Chondrocyte (in vitro differentiated cells): ENCODE data around the gene BFSP2. TPM values are rescaled to one million over a fixed set of nuclear protein-coding genes. Genes with fewer than 3 reads are reported as not detected.

Experiments used
- DNase-seq: peaks from one replicate; pipeline ENCODE4 v3.0.0; 2021; ENCODE audit warnings: mixed read lengths, low spot score
- H3K27ac Mint-ChIP-seq: one replicate; pipeline ENCODE4 v1.8.0; 2021; ENCODE audit warnings: mild to moderate bottlenecking, moderate library complexity, mixed read lengths; ENCODE audit not compliant: unreplicated experiment
- H3K27me3 Mint-ChIP-seq: 2 replicates; pipeline ENCODE4 v1.8.0; 2021; ENCODE audit warnings: low read depth, mixed read lengths
- H3K36me3 Mint-ChIP-seq: 2 replicates; pipeline ENCODE4 v1.8.0; 2021; ENCODE audit warnings: low read depth, mixed read lengths
- H3K4me1 Mint-ChIP-seq: 2 replicates; pipeline ENCODE4 v1.8.0; 2021; ENCODE audit warnings: low read depth, mild to moderate bottlenecking, mixed read lengths
- H3K4me3 Mint-ChIP-seq: one replicate; pipeline ENCODE4 v1.8.0; 2021; ENCODE audit warnings: mild to moderate bottlenecking, moderate library complexity, mixed read lengths; ENCODE audit not compliant: unreplicated experiment
- H3K9me3 Mint-ChIP-seq: 2 replicates; pipeline ENCODE4 v1.8.0; 2021; ENCODE audit warnings: low read depth, mixed read lengths
- total RNA-seq: library from RNA; stranded (reverse); gene quantifications from 3 replicates; pipeline ENCODE4 v1.2.1, GENCODE V29; 2021
- TF ChIP-seq, protein P1 (sequence below): fragments of 200-600 bp; sonication (generic); IDR thresholded peaks from 2 replicates; pipeline ENCODE4 v1.5.0; 2021; ENCODE audit warnings: antibody characterized with exemption, mild to moderate bottlenecking, moderate library complexity

BFSP2 gene
- total RNA-seq, 1 donor from 2014 or later: not detected

DNA sequence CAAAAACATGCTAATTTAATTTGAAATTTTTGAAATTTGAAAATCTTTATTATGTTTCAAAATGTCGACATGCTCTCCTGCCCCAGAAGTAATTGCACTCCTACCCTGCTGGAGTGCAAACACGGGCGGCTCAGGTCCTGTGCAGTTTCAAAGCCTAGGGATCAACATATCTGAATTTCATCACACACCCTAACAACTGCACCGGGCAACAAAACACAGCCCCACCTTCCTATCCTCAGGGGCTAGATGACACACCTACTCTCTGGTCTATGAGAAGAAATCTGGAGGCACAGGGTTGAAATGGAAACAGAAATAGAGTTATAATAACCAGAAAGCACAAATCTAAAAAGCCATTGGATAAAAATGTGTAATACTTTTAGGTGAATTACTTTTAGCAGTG, 61.4 kb downstream of the BFSP2 start:
- Mint-ChIP-seq H3K4me3 (no peak overlapping the region), H3K9me3 (no peaks in the 10 kb centered on the region), H3K27ac (no peak overlapping the region), H3K36me3 (no peaks in the 10 kb centered on the region), H3K4me1 (peaks cover 22% of the 10 kb centered on the region), H3K27me3 (no peaks in the 10 kb centered on the region)
- DNase-seq: no peak
- TF ChIP-seq, protein P1, sequence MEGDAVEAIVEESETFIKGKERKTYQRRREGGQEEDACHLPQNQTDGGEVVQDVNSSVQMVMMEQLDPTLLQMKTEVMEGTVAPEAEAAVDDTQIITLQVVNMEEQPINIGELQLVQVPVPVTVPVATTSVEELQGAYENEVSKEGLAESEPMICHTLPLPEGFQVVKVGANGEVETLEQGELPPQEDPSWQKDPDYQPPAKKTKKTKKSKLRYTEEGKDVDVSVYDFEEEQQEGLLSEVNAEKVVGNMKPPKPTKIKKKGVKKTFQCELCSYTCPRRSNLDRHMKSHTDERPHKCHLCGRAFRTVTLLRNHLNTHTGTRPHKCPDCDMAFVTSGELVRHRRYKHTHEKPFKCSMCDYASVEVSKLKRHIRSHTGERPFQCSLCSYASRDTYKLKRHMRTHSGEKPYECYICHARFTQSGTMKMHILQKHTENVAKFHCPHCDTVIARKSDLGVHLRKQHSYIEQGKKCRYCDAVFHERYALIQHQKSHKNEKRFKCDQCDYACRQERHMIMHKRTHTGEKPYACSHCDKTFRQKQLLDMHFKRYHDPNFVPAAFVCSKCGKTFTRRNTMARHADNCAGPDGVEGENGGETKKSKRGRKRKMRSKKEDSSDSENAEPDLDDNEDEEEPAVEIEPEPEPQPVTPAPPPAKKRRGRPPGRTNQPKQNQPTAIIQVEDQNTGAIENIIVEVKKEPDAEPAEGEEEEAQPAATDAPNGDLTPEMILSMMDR: no peak

GRCh38 chr3:133463347-133463860, 63.5 kb downstream of the BFSP2 start:
- Mint-ChIP-seq H3K4me1 (peaks cover 28% of the 10 kb centered on the region), H3K27ac (no peak overlapping the region), H3K27me3 (no peaks in the 10 kb centered on the region), H3K36me3 (no peaks in the 10 kb centered on the region), H3K4me3 (no peak overlapping the region), H3K9me3 (no peaks in the 10 kb centered on the region)
- TF ChIP-seq, protein P1: no peak
- DNase-seq: no peak

GRCh38 chr3:133464573-133464972, 64.7 kb downstream of the BFSP2 start:
- no peak for DNase-seq
- Mint-ChIP-seq H3K27me3 (no peaks in the 10 kb centered on the region), H3K27ac (no peak overlapping the region), H3K9me3 (no peaks in the 10 kb centered on the region), H3K4me1 (peaks cover 26% of the 10 kb centered on the region), H3K36me3 (no peaks in the 10 kb centered on the region), H3K4me3 (no peak overlapping the region)
- TF ChIP-seq, protein P1: peak; percentile 76

GRCh38 chr3:133466531-133467386, 66.9 kb downstream of the BFSP2 start:
- no peaks in the 10 kb centered on the region for H3K36me3 Mint-ChIP-seq
- no peak for DNase-seq
- H3K4me3 Mint-ChIP-seq: no peak overlapping the region
- peaks cover 7% of the 10 kb centered on the region for H3K4me1 Mint-ChIP-seq
- no peak overlapping the region for H3K27ac Mint-ChIP-seq
- TF ChIP-seq, protein P1: no peak
- H3K27me3 Mint-ChIP-seq: no peaks in the 10 kb centered on the region
- no peaks in the 10 kb centered on the region for H3K9me3 Mint-ChIP-seq

GRCh38 chr3:133467780-133468179, 67.9 kb downstream of the BFSP2 start:
- no peaks in the 10 kb centered on the region for H3K27me3 Mint-ChIP-seq
- H3K4me3 Mint-ChIP-seq: no peak overlapping the region
- H3K27ac Mint-ChIP-seq: no peak overlapping the region
- no peak for DNase-seq
- TF ChIP-seq, protein P1: no peak
- H3K9me3 Mint-ChIP-seq: no peaks in the 10 kb centered on the region
- no peaks in the 10 kb centered on the region for H3K36me3 Mint-ChIP-seq
- peaks cover 7% of the 10 kb centered on the region for H3K4me1 Mint-ChIP-seq
